ENCODE results near the gene USP24.

Gene USP24

GRCh38 chr1:55021942-55022546, 193.1 kb downstream of the USP24 start:
- H3K27ac ChIP-seq: no peak overlapping the region
- peaks cover 4% of the 10 kb centered on the region for H3K27me3 ChIP-seq
- H3K4me3 ChIP-seq (ENCODE audit: low read depth in 1 of 2, low read length in 1 of 2): no peak overlapping the region
- H3K9me3 ChIP-seq: no peaks in the 10 kb centered on the region
- H3K4me1 ChIP-seq (ENCODE audit: control insufficient read depth in 1 of 2, insufficient read depth in 1 of 2, low read depth in 1 of 2, low read length in 1 of 2): peaks cover 0 to 13% of the 10 kb centered on the region in 2 experiments
- H3K36me3 ChIP-seq: no peaks in the 10 kb centered on the region
- peak; percentile 76 for TF ChIP-seq CTCF (IDR thresholded peaks at IDR 0.05)

GRCh38 chr1:55018395-55018794, 196.8 kb downstream of the USP24 start:
- Histone ChIP-seq H3K4me3 (ENCODE audit: low read depth in 1 of 2, low read length in 1 of 2) (no peak overlapping the region), H3K36me3 (no peaks in the 10 kb centered on the region), H3K27me3 (peaks cover 28% of the 10 kb centered on the region), H3K27ac (no peak overlapping the region), H3K9me3 (no peaks in the 10 kb centered on the region), H3K4me1 (ENCODE audit: control insufficient read depth in 1 of 2, insufficient read depth in 1 of 2, low read depth in 1 of 2, low read length in 1 of 2) (peaks cover 0 to 9% of the 10 kb centered on the region in 2 experiments)
- TF ChIP-seq CTCF (IDR thresholded peaks at IDR 0.05): no peak
